Measurements from ENCODE around the gene PACRGL. TPM values are rescaled to one million over a fixed set of nuclear protein-coding genes. Genes with fewer than 3 reads are reported as not detected.
"Not testable (repeated sequence)": the region's sequence is repeated elsewhere in the genome, so short reads cannot be mapped to it uniquely, and the experiment has no call there.

PACRGL gene
- total RNA-seq, 1 experiment from 2014 or later, result 34.9 TPM

GRCh38 chr4:20773144-20773997, 73.1 kb downstream of the PACRGL start:
- ChIA-PET CTCF (interaction anchor here (0.5 to 1.2 kb wide), 5 partner anchors 356 to 697 kb away, joined by 3 to 11 read pairs (median 4); no protein-coding TSS in a partner anchor), POLR2A (ENCODE audit: low non-redundant PET) (no interaction called here)
- DNase-seq (ENCODE audit: low spot score), result peak; percentile 75
- H3K4me3 ChIP-seq (ENCODE audit: low read depth, low read length, poor library complexity, severe bottlenecking), result no peak overlapping the region
- no peaks in the 10 kb centered on the region for H3K27me3 ChIP-seq (replicated peaks; ENCODE audit: insufficient read depth, low read depth, low read length, poor library complexity)
- H3K4me1 ChIP-seq (ENCODE audit: insufficient read depth, low read length, poor library complexity, severe bottlenecking), result peaks cover 2% of the 10 kb centered on the region
- no peaks in the 10 kb centered on the region for H3K9me3 ChIP-seq (ENCODE audit: low read depth, low read length, poor library complexity, severe bottlenecking)
- intact Hi-C loops (cut with micrococcal nuclease; ENCODE audit: unreplicated experiment), result loop anchor here (1.0 to 5.0 kb wide), 3 partner anchors 362 to 994 kb away; no protein-coding TSS in a partner anchor
- H3K36me3 ChIP-seq (ENCODE audit: insufficient read depth, low read length, poor library complexity, severe bottlenecking), result no peaks in the 10 kb centered on the region
- BruUV-seq (replicated peaks), result no TSS peak
- no peak overlapping the region for H3K27ac ChIP-seq (ENCODE audit: low read depth, low read length, poor library complexity, severe bottlenecking)
- TF ChIP-seq, protein P1, sequence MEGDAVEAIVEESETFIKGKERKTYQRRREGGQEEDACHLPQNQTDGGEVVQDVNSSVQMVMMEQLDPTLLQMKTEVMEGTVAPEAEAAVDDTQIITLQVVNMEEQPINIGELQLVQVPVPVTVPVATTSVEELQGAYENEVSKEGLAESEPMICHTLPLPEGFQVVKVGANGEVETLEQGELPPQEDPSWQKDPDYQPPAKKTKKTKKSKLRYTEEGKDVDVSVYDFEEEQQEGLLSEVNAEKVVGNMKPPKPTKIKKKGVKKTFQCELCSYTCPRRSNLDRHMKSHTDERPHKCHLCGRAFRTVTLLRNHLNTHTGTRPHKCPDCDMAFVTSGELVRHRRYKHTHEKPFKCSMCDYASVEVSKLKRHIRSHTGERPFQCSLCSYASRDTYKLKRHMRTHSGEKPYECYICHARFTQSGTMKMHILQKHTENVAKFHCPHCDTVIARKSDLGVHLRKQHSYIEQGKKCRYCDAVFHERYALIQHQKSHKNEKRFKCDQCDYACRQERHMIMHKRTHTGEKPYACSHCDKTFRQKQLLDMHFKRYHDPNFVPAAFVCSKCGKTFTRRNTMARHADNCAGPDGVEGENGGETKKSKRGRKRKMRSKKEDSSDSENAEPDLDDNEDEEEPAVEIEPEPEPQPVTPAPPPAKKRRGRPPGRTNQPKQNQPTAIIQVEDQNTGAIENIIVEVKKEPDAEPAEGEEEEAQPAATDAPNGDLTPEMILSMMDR (conservative IDR thresholded peaks at IDR 0.05; ENCODE audit: low read depth, low read length), result peak; percentile 76
- TF ChIP-seq EZH2 (IDR thresholded peaks at IDR 0.05; ENCODE audit: borderline replicate concordance, low read depth, low read length, poor library complexity, severe bottlenecking), result no peak

DNA sequence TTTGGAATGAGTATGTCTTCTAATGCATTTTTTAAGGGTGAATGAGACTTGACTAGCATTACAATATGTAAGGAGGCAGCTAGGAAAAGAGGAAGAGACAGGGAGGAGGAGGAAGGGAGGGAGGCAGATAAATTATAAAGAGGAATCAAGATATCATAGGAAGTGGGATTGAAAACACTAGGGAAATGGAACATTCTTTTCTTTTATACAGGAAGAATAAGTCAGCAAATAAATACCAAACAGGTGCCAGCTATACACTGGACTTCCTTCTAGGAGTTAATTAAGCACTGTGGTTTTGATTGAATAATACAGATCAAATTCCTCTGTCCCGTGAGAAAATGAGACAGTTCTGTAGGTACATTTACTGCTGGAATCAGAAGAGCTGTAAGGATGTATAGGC, 78.6 kb downstream of the PACRGL start:
- intact Hi-C loops (cut with micrococcal nuclease; ENCODE audit: unreplicated experiment), result no loop called here
- Histone ChIP-seq H3K27ac (ENCODE audit: low read depth, low read length, poor library complexity, severe bottlenecking) (no peak overlapping the region), H3K27me3 (replicated peaks; ENCODE audit: insufficient read depth, low read depth, low read length, poor library complexity) (no peaks in the 10 kb centered on the region), H3K4me3 (ENCODE audit: low read depth, low read length, poor library complexity, severe bottlenecking) (no peak overlapping the region), H3K36me3 (ENCODE audit: insufficient read depth, low read length, poor library complexity, severe bottlenecking) (no peaks in the 10 kb centered on the region), H3K4me1 (ENCODE audit: insufficient read depth, low read length, poor library complexity, severe bottlenecking) (no peaks in the 10 kb centered on the region), H3K9me3 (ENCODE audit: low read depth, low read length, poor library complexity, severe bottlenecking) (no peaks in the 10 kb centered on the region)
- BruUV-seq (replicated peaks), result no TSS peak
- ChIA-PET CTCF (no interaction called here), POLR2A (ENCODE audit: low non-redundant PET) (no interaction called here)
- DNase-seq (ENCODE audit: low spot score), result no peak
- TF ChIP-seq EZH2 (IDR thresholded peaks at IDR 0.05; ENCODE audit: borderline replicate concordance, low read depth, low read length, poor library complexity, severe bottlenecking), result no peak
- TF ChIP-seq, protein P1 (conservative IDR thresholded peaks at IDR 0.05; ENCODE audit: low read depth, low read length), result no peak

- H3K27me3 ChIP-seq (replicated peaks; ENCODE audit: insufficient read depth, low read depth, low read length, poor library complexity); intact Hi-C loops (cut with micrococcal nuclease; ENCODE audit: unreplicated experiment); DNase-seq (ENCODE audit: low spot score); H3K9me3 ChIP-seq (ENCODE audit: low read depth, low read length, poor library complexity, severe bottlenecking); H3K4me3 ChIP-seq (ENCODE audit: low read depth, low read length, poor library complexity, severe bottlenecking); H3K36me3 ChIP-seq (ENCODE audit: insufficient read depth, low read length, poor library complexity, severe bottlenecking); POLR2A ChIA-PET (ENCODE audit: low non-redundant PET); CTCF ChIA-PET; H3K27ac ChIP-seq (ENCODE audit: low read depth, low read length, poor library complexity, severe bottlenecking); BruUV-seq (replicated peaks); H3K4me1 ChIP-seq (ENCODE audit: insufficient read depth, low read length, poor library complexity, severe bottlenecking): not testable (repeated sequence)
Measured at GRCh38 chr4:20783134-20783533, 82.9 kb downstream of the PACRGL start.
